ENCODE data around the gene UBXN7. TPM values are rescaled to one million over a fixed set of nuclear protein-coding genes. Genes with fewer than 3 reads are reported as not detected.
"Not testable (repeated sequence)": the region's sequence is repeated elsewhere in the genome, so short reads cannot be mapped to it uniquely, and the experiment has no call there.

UBXN7 gene
- total RNA-seq, 1 experiment from 2014 or later = 46.1 TPM

GRCh38 chr3:196454935-196455334 lies 22.7 kb upstream of the UBXN7 start:
- CTCF ChIA-PET = interaction anchor here (0.6 to 0.7 kb wide), 2 partner anchors 8 to 534 kb away, joined by 3 read pairs; no protein-coding TSS in a partner anchor
- TF ChIP-seq CTCF (IDR thresholded peaks at IDR 0.05; ENCODE audit: unreplicated experiment) = no peak
- Mint-ChIP-seq H3K36me3 (ENCODE audit: insufficient read depth, unreplicated experiment) (no peaks in the 10 kb centered on the region), H3K4me1 (ENCODE audit: low read depth, unreplicated experiment) (no peaks in the 10 kb centered on the region), H3K27me3 (ENCODE audit: unreplicated experiment) (no peaks in the 10 kb centered on the region), H3K9me3 (ENCODE audit: low read depth, unreplicated experiment) (no peaks in the 10 kb centered on the region), H3K27ac (ENCODE audit: unreplicated experiment) (no peak overlapping the region), H3K4me3 (ENCODE audit: low read depth, unreplicated experiment) (no peak overlapping the region)
- intact Hi-C loops (cut with micrococcal nuclease; ENCODE audit: unreplicated experiment) = no loop called here
- no TSS peak for BruUV-seq (replicated peaks)
- no peak for DNase-seq

- BruUV-seq (replicated peaks); intact Hi-C loops (cut with micrococcal nuclease; ENCODE audit: unreplicated experiment); H3K4me1 Mint-ChIP-seq (ENCODE audit: low read depth, unreplicated experiment); H3K4me3 Mint-ChIP-seq (ENCODE audit: low read depth, unreplicated experiment); CTCF ChIA-PET; H3K36me3 Mint-ChIP-seq (ENCODE audit: insufficient read depth, unreplicated experiment); H3K27ac Mint-ChIP-seq (ENCODE audit: unreplicated experiment); H3K27me3 Mint-ChIP-seq (ENCODE audit: unreplicated experiment); H3K9me3 Mint-ChIP-seq (ENCODE audit: low read depth, unreplicated experiment); DNase-seq: not testable (repeated sequence)
Measured at GRCh38 chr3:196445391-196445790, 13.2 kb upstream of the UBXN7 start.

- CTCF ChIA-PET = no interaction called here
- TF ChIP-seq CTCF (IDR thresholded peaks at IDR 0.05; ENCODE audit: unreplicated experiment) = no peak
- Mint-ChIP-seq H3K36me3 (ENCODE audit: insufficient read depth, unreplicated experiment) (no peaks in the 10 kb centered on the region), H3K9me3 (ENCODE audit: low read depth, unreplicated experiment) (no peaks in the 10 kb centered on the region), H3K4me1 (ENCODE audit: low read depth, unreplicated experiment) (no peaks in the 10 kb centered on the region), H3K27ac (ENCODE audit: unreplicated experiment) (no peak overlapping the region), H3K27me3 (ENCODE audit: unreplicated experiment) (no peaks in the 10 kb centered on the region), H3K4me3 (ENCODE audit: low read depth, unreplicated experiment) (no peak overlapping the region)
- intact Hi-C loops (cut with micrococcal nuclease; ENCODE audit: unreplicated experiment) = no loop called here
- no peak for DNase-seq
- no TSS peak for BruUV-seq (replicated peaks)
Measured at GRCh38 chr3:196444500-196444894, 12.3 kb upstream of the UBXN7 start.

GRCh38 chr3:196440696-196441095 lies 8.5 kb upstream of the UBXN7 start:
- H3K36me3 Mint-ChIP-seq (ENCODE audit: insufficient read depth, unreplicated experiment) = no peaks in the 10 kb centered on the region
- H3K4me3 Mint-ChIP-seq (ENCODE audit: low read depth, unreplicated experiment) = no peak overlapping the region
- CTCF ChIA-PET = no interaction called here
- no TSS peak for BruUV-seq (replicated peaks)
- no peak overlapping the region for H3K27ac Mint-ChIP-seq (ENCODE audit: unreplicated experiment)
- H3K27me3 Mint-ChIP-seq (ENCODE audit: unreplicated experiment) = no peaks in the 10 kb centered on the region
- TF ChIP-seq CTCF (IDR thresholded peaks at IDR 0.05; ENCODE audit: unreplicated experiment) = no peak
- H3K4me1 Mint-ChIP-seq (ENCODE audit: low read depth, unreplicated experiment) = no peaks in the 10 kb centered on the region
- intact Hi-C loops (cut with micrococcal nuclease; ENCODE audit: unreplicated experiment) = no loop called here
- no peak for DNase-seq
- H3K9me3 Mint-ChIP-seq (ENCODE audit: low read depth, unreplicated experiment) = no peaks in the 10 kb centered on the region

- no peak overlapping the region for H3K27ac Mint-ChIP-seq (ENCODE audit: unreplicated experiment)
- no peaks in the 10 kb centered on the region for H3K36me3 Mint-ChIP-seq (ENCODE audit: insufficient read depth, unreplicated experiment)
- no peaks in the 10 kb centered on the region for H3K9me3 Mint-ChIP-seq (ENCODE audit: low read depth, unreplicated experiment)
- TF ChIP-seq CTCF (IDR thresholded peaks at IDR 0.05; ENCODE audit: unreplicated experiment) = no peak
- no peak for DNase-seq
- CTCF ChIA-PET = no interaction called here
- BruUV-seq (replicated peaks) = no TSS peak
- intact Hi-C loops (cut with micrococcal nuclease; ENCODE audit: unreplicated experiment) = no loop called here
- H3K27me3 Mint-ChIP-seq (ENCODE audit: unreplicated experiment) = no peaks in the 10 kb centered on the region
- no peak overlapping the region for H3K4me3 Mint-ChIP-seq (ENCODE audit: low read depth, unreplicated experiment)
- H3K4me1 Mint-ChIP-seq (ENCODE audit: low read depth, unreplicated experiment) = no peaks in the 10 kb centered on the region
Measured at GRCh38 chr3:196440041-196440537, 7.9 kb upstream of the UBXN7 start.
